Measurements from ENCODE around the gene EXTL1. TPM values are rescaled to one million over a fixed set of nuclear protein-coding genes. Genes with fewer than 3 reads are reported as not detected.

Gene EXTL1
- total RNA-seq, 1 donor from 2014 or later: 2.6 TPM

DNA sequence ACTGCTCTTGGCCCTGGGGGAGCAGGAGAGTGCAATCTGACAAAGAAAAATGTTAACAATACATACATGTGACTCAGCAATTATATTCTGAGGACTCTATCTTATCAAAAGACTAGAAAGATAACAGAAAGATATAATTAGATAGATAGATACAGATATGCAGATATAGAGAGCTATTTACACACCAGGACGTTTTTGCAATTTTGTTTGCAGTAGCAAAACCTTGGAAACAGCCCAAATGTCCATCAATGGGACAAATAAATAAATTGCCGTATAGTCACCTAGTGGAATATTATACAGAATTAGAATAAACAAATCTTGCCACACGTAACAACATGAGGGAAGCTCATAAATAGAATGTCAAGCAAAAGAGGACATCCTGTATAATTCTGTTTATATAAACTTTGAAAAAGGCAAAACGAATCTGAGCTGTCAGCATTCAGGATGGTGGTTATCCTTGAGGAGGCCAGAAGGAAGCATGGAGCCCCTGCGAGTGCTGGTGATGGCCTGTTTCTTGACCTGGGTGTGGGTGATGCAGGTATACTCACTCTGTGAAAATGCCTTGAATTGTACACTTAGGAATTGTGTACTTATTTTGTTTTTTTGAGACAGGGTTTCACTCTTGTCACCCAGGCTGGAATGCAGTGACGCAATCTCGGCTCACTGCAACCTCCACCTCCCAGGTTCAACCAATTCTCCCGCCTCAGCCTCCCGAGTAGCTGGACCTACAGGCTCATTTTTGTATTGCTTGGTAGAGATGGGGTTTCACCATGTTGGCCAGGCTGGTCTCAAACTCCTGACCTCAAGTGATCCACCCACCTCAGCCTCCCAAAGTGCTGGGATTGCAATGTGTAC, 58.6 kb downstream of the EXTL1 start:
- DNase-seq: no peak
- H3K27me3 Mint-ChIP-seq (ENCODE audit: unreplicated experiment): peaks cover 6% of the 10 kb centered on the region
- no peaks in the 10 kb centered on the region for H3K4me1 Mint-ChIP-seq (ENCODE audit: low read depth, unreplicated experiment)
- no peaks in the 10 kb centered on the region for H3K9me3 Mint-ChIP-seq (ENCODE audit: unreplicated experiment)
- no peaks in the 10 kb centered on the region for H3K36me3 Mint-ChIP-seq (ENCODE audit: unreplicated experiment)
- no peak overlapping the region for H3K27ac Mint-ChIP-seq (ENCODE audit: unreplicated experiment)
- no peak overlapping the region for H3K4me3 Mint-ChIP-seq (ENCODE audit: unreplicated experiment)
- TF ChIP-seq, protein P1, sequence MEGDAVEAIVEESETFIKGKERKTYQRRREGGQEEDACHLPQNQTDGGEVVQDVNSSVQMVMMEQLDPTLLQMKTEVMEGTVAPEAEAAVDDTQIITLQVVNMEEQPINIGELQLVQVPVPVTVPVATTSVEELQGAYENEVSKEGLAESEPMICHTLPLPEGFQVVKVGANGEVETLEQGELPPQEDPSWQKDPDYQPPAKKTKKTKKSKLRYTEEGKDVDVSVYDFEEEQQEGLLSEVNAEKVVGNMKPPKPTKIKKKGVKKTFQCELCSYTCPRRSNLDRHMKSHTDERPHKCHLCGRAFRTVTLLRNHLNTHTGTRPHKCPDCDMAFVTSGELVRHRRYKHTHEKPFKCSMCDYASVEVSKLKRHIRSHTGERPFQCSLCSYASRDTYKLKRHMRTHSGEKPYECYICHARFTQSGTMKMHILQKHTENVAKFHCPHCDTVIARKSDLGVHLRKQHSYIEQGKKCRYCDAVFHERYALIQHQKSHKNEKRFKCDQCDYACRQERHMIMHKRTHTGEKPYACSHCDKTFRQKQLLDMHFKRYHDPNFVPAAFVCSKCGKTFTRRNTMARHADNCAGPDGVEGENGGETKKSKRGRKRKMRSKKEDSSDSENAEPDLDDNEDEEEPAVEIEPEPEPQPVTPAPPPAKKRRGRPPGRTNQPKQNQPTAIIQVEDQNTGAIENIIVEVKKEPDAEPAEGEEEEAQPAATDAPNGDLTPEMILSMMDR (IDR thresholded peaks at IDR 0.05; ENCODE audit: partially characterized antibody, unreplicated experiment): no peak

DNA sequence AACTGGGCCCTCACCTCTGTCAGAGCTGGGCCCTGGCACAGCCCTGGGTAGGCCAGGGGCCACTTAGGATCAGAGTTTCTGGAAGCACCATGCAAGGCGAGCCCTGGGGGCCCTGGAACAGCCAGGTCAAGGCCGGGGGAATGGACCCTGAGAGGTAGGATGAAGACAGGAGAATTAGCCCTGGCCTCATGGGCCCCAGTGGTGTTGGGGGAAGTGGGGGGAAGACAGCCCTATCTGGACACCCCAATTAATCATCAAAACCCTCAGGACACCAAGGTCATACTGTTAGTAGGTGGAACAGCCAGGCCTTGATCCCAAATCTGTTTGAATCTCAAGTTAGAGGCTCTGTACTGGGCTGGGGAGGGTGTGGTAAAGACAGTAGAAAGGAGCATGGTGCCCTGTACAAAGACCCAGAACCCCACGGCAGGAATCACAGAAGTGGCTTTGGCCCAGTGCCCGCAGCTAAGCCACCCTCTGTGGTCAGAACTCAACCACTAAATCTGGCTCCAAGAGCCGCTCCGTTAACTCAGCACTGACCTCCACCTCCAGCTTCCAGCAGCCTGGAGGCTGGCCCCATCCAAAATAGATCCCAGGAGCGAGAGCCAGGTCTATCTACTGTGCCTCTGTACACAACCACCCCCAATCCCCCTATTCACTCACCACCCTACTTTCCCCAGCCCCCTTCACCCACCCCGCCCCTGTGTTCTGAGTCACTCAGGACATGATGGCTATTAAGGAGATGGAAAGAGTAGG, 59.9 kb downstream of the EXTL1 start:
- H3K27ac Mint-ChIP-seq (ENCODE audit: unreplicated experiment): no peak overlapping the region
- H3K4me3 Mint-ChIP-seq (ENCODE audit: unreplicated experiment): no peak overlapping the region
- no peaks in the 10 kb centered on the region for H3K36me3 Mint-ChIP-seq (ENCODE audit: unreplicated experiment)
- peaks cover 3% of the 10 kb centered on the region for H3K27me3 Mint-ChIP-seq (ENCODE audit: unreplicated experiment)
- H3K9me3 Mint-ChIP-seq (ENCODE audit: unreplicated experiment): no peaks in the 10 kb centered on the region
- H3K4me1 Mint-ChIP-seq (ENCODE audit: low read depth, unreplicated experiment): no peaks in the 10 kb centered on the region
- TF ChIP-seq, protein P1 (IDR thresholded peaks at IDR 0.05; ENCODE audit: partially characterized antibody, unreplicated experiment): no peak
- no peak for DNase-seq

DNA sequence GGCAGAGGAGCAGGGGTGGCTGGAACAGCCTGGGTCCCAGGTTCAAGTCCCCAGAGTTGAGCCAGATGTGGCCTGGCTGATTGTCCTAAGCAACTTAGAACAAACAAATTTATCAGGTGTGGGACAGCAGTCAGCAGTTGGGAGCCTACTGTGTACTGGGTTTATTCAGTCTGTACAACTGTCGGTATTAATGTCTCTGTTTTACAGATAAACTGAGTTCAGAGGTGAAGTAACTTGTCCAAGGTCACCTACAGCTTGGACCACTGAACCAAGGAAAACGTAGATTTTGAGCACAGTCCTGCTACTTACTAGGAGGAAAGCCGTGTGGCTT, 60.4 kb downstream of the EXTL1 start:
- TF ChIP-seq, protein P1 (IDR thresholded peaks at IDR 0.05; ENCODE audit: partially characterized antibody, unreplicated experiment): no peak
- no peak for DNase-seq

DNA sequence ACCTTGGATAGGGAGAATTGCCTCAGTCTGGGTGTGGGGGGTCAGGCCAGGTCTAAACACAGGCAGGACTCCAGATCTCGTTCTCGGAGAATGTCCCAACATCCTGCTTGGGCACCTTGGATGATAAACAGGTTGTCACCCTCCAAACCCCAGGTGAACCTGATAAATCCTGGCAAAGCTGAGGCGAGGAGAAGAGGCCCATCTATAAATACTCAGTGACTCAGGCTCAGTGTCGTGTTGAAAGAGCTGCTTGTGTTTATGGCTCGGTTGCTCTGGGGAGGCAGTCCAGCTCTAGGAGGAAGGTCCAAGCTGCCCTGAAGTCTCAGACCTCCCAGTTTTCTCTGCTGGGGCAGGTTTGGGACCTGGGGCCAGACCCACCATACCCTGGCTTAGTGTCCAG, 61.6 kb downstream of the EXTL1 start:
- Mint-ChIP-seq H3K4me3 (ENCODE audit: unreplicated experiment) (no peak overlapping the region), H3K9me3 (ENCODE audit: unreplicated experiment) (no peaks in the 10 kb centered on the region), H3K27ac (ENCODE audit: unreplicated experiment) (no peak overlapping the region), H3K27me3 (ENCODE audit: unreplicated experiment) (peaks cover 3% of the 10 kb centered on the region), H3K36me3 (ENCODE audit: unreplicated experiment) (no peaks in the 10 kb centered on the region), H3K4me1 (ENCODE audit: low read depth, unreplicated experiment) (no peaks in the 10 kb centered on the region)
- no peak for DNase-seq
- TF ChIP-seq, protein P1 (IDR thresholded peaks at IDR 0.05; ENCODE audit: partially characterized antibody, unreplicated experiment): no peak

More for the DNA sequence above, 60.4 kb downstream of the EXTL1 start:
- Mint-ChIP-seq H3K27me3 (ENCODE audit: unreplicated experiment) (peaks cover 3% of the 10 kb centered on the region), H3K4me3 (ENCODE audit: unreplicated experiment) (no peak overlapping the region), H3K36me3 (ENCODE audit: unreplicated experiment) (no peaks in the 10 kb centered on the region), H3K9me3 (ENCODE audit: unreplicated experiment) (no peaks in the 10 kb centered on the region), H3K27ac (ENCODE audit: unreplicated experiment) (no peak overlapping the region), H3K4me1 (ENCODE audit: low read depth, unreplicated experiment) (no peaks in the 10 kb centered on the region)

DNA sequence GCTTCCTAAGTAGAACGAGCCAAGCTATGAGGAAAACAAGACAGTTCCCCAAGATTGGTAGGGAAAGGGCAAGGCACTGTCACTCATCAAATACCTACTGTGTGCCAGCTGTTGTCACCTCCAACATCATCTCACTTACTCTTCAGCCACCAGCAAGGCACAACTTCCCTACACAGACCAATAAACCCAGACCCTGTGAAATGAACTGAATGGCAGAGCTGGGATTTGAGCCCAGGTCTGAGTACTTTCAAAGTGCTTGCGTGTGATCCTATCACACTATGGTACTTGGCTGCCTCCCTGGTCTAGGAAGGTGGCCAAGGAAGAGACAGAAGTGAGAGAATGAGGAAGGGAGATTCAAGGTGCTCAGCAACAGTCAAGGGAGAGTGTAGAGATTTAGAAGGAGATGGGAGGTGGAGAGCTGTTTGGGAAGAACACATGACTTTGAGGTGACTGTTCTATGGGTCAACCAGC, 62.6 kb downstream of the EXTL1 start:
- H3K27me3 Mint-ChIP-seq (ENCODE audit: unreplicated experiment): peaks cover 3% of the 10 kb centered on the region
- H3K4me3 Mint-ChIP-seq (ENCODE audit: unreplicated experiment): no peak overlapping the region
- no peaks in the 10 kb centered on the region for H3K36me3 Mint-ChIP-seq (ENCODE audit: unreplicated experiment)
- H3K27ac Mint-ChIP-seq (ENCODE audit: unreplicated experiment): no peak overlapping the region
- DNase-seq: no peak
- TF ChIP-seq, protein P1 (IDR thresholded peaks at IDR 0.05; ENCODE audit: partially characterized antibody, unreplicated experiment): no peak
- no peaks in the 10 kb centered on the region for H3K9me3 Mint-ChIP-seq (ENCODE audit: unreplicated experiment)
- no peaks in the 10 kb centered on the region for H3K4me1 Mint-ChIP-seq (ENCODE audit: low read depth, unreplicated experiment)

All from glutamatergic neuron (in vitro differentiated cells).